Mesenchymal stem cell (in vitro differentiated cells and primary cell): ENCODE data around the gene SLC39A9.

Experiments
- DNase-seq: peaks from one replicate; pipeline ENCODE4 v3.0.0-alpha.2; 2013
- H2AFZ ChIP-seq: one replicate; pipeline ENCODE4 v1.6.1; 2013; ENCODE audit warnings: low read depth, mild to moderate bottlenecking, control low read depth, inconsistent platforms, low read length, moderate library complexity
- H2AK5ac ChIP-seq: 2 replicates; pipeline ENCODE4 v1.6.1; 2013; ENCODE audit warnings: low read length, moderate library complexity, mild to moderate bottlenecking, inconsistent platforms; ENCODE audit not compliant: severe bottlenecking
- H2BK120ac ChIP-seq: one replicate; pipeline ENCODE4 v1.6.1; 2013; ENCODE audit warnings: low read depth, mild to moderate bottlenecking, inconsistent platforms, low read length, moderate library complexity
- H2BK12ac ChIP-seq, 2 experiments: one replicate each; pipeline ENCODE4 v1.6.1; 2013; ENCODE audit warnings: inconsistent platforms in 2 of 2, low read length in 2 of 2, mild to moderate bottlenecking in 2 of 2, moderate library complexity in 2 of 2, control low read depth in 1 of 2
- H2BK15ac ChIP-seq: one replicate; pipeline ENCODE4 v1.6.1; 2013; ENCODE audit warnings: mild to moderate bottlenecking, low read depth, inconsistent platforms; ENCODE audit not compliant: poor library complexity, severe bottlenecking
- H2BK5ac ChIP-seq: 2 replicates; pipeline ENCODE4 v1.6.1; 2013; ENCODE audit warnings: low read depth, mild to moderate bottlenecking, low read length, control low read depth, inconsistent platforms; ENCODE audit not compliant: poor library complexity, severe bottlenecking
- H3K14ac ChIP-seq, 2 experiments: one replicate each; pipeline ENCODE4 v1.6.1; 2013; ENCODE audit warnings: inconsistent platforms in 2 of 2, low read length in 2 of 2, control low read depth in 1 of 2, mild to moderate bottlenecking in 1 of 2, moderate library complexity in 1 of 2
- H3K18ac ChIP-seq, 2 experiments: one replicate each; pipeline ENCODE4 v1.6.1; 2013; ENCODE audit warnings: inconsistent platforms in 2 of 2, low read length in 2 of 2, control low read depth in 1 of 2, low read depth in 1 of 2, mild to moderate bottlenecking in 1 of 2
- H3K23ac ChIP-seq, 2 experiments: one replicate each; pipeline ENCODE4 v1.6.1; 2013; ENCODE audit warnings: inconsistent platforms in 2 of 2, low read length in 2 of 2, mild to moderate bottlenecking in 2 of 2, moderate library complexity in 2 of 2, control low read depth in 1 of 2
- H3K27ac ChIP-seq: 2 replicates; pipeline ENCODE4 v1.5.1; 2013; ENCODE audit warnings: mild to moderate bottlenecking, moderate library complexity, low read length, control low read depth, inconsistent platforms; ENCODE audit not compliant: poor library complexity, severe bottlenecking
- H3K27me3 ChIP-seq, 2 experiments: 2 replicates each; pipeline versions ENCODE4 v1.6.1 to v1.7.0; 2013; ENCODE audit warnings: low read length in 2 of 2, mild to moderate bottlenecking in 2 of 2, moderate library complexity in 2 of 2, control low read depth in 1 of 2, inconsistent platforms in 1 of 2; ENCODE audit not compliant: control insufficient read depth in 1 of 2, insufficient read depth in 1 of 2
- H3K36me3 ChIP-seq, 2 experiments: 2 replicates each; pipeline versions ENCODE4 v1.6.1 to v1.7.0; 2013; ENCODE audit warnings: low read length in 2 of 2, control low read depth in 1 of 2, inconsistent platforms in 1 of 2, low read depth in 1 of 2, mild to moderate bottlenecking in 1 of 2; ENCODE audit not compliant: insufficient read depth in 2 of 2, control insufficient read depth in 1 of 2
- H3K4ac ChIP-seq, 2 experiments: one replicate each; pipeline ENCODE4 v1.6.1; 2013; ENCODE audit warnings: inconsistent platforms in 2 of 2, low read length in 2 of 2, mild to moderate bottlenecking in 2 of 2, moderate library complexity in 2 of 2, control low read depth in 1 of 2, low read depth in 1 of 2
- H3K4me1 ChIP-seq: 2 replicates; pipeline ENCODE4 v1.6.1; 2013; ENCODE audit warnings: low read depth, low read length, control low read depth; ENCODE audit not compliant: control insufficient read depth, insufficient read depth
- H3K4me2 ChIP-seq: 2 replicates; pipeline ENCODE4 v1.6.1; 2013; ENCODE audit warnings: low read length, mild to moderate bottlenecking, inconsistent platforms; ENCODE audit not compliant: poor library complexity, severe bottlenecking
- H3K4me3 ChIP-seq, 2 experiments: 2 replicates each; pipeline versions ENCODE4 v1.5.1 to v1.7.0; 2013; ENCODE audit warnings: low read length in 2 of 2, mild to moderate bottlenecking in 2 of 2, control low read depth in 1 of 2, low read depth in 1 of 2; ENCODE audit not compliant: insufficient read depth in 1 of 2
- H3K79me1 ChIP-seq: replicated peaks from 2 replicates; pipeline ENCODE4 v1.6.1; 2013; ENCODE audit warnings: mild to moderate bottlenecking, control low read depth, low read length, inconsistent platforms; ENCODE audit not compliant: poor library complexity, severe bottlenecking
- H3K9ac ChIP-seq: 2 replicates; pipeline ENCODE4 v1.7.0; 2013; ENCODE audit warnings: mild to moderate bottlenecking, low read length, moderate library complexity
- H3K9me3 ChIP-seq: 2 replicates; pipeline ENCODE4 v1.7.0; 2013; ENCODE audit warnings: mild to moderate bottlenecking, low read length; ENCODE audit not compliant: control insufficient read depth
- H4K8ac ChIP-seq: one replicate; pipeline ENCODE4 v1.6.1; 2013; ENCODE audit warnings: inconsistent platforms, mild to moderate bottlenecking, low read length, moderate library complexity
- H4K91ac ChIP-seq: one replicate; pipeline ENCODE4 v1.6.1; 2013; ENCODE audit warnings: mild to moderate bottlenecking, low read length, inconsistent platforms
- WGBS: methylation state at CpG from one replicate; pipeline ENCODE4 v1.1.7; 2013; ENCODE audit warnings: mixed read lengths; 5-methylcytosine and 5-hydroxymethylcytosine counted together

The SLC39A9 gene

DNA sequence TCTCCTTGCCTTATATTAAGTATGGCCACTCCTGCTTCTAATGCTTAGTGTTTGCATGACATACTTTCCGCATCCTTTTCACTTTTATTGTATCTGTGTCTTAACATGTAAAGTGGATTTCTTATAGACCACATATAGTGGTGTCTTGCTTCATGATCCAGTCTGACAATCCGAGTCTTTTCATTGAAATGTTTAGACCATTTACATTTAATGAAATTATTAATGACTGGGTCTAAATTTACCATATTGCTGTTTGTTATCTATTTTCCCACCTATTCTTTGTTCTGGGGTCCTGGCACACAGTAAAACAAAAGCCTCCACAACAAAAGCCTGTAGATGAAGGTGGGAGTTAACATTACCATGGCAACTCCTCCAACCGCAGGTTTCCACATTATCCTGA is 23.3 kb upstream of the SLC39A9 start:
- H3K27me3 ChIP-seq = no peaks in the 10 kb centered on the region
- peaks cover 10% of the 10 kb centered on the region for H3K79me1 ChIP-seq
- no peak overlapping the region for H4K91ac ChIP-seq
- no peak overlapping the region for H3K4ac ChIP-seq
- H2BK120ac ChIP-seq = no peak overlapping the region
- H3K4me2 ChIP-seq = no peak overlapping the region
- H2BK5ac ChIP-seq = no peak overlapping the region
- H3K18ac ChIP-seq = no peak overlapping the region
- no peak overlapping the region for H2BK12ac ChIP-seq
- H3K14ac ChIP-seq = no peak overlapping the region
- peaks cover 5% of the 10 kb centered on the region for H3K9me3 ChIP-seq
- no peak overlapping the region for H3K27ac ChIP-seq
- no peak overlapping the region for H2AK5ac ChIP-seq
- no peak overlapping the region for H4K8ac ChIP-seq
- no peak overlapping the region for H3K4me3 ChIP-seq
- no peak overlapping the region for H3K23ac ChIP-seq
- peaks cover 1% of the 10 kb centered on the region for H3K4me1 ChIP-seq
- no peak overlapping the region for H3K9ac ChIP-seq
- 100% methylated on average over 1 of the region's 3 CpGs for WGBS
- no peak for DNase-seq
- no peak overlapping the region for H2AFZ ChIP-seq
- H2BK15ac ChIP-seq = no peak overlapping the region
- peaks cover 6 to 58% of the 10 kb centered on the region in 2 experiments for H3K36me3 ChIP-seq

DNA sequence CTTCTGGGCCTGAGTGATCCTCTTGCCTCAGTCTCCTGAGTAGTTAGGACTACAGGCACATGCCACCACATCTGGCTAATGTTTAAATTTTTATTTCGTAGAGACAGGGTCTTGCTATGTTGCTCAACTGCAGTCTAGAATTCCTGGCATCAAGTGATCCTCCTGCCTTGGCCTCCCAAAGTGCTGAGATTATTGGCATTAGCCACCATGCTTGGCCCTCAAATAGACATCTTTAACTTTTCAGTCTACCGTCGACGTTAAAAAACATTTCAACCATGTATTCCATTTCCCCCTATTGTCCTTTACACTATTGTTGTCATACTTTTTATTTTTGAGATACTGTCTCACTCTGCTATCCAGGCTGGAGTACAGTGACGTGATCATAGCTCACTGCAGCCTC is 22.8 kb upstream of the SLC39A9 start:
- Histone ChIP-seq H3K23ac (no peak overlapping the region), H2BK15ac (no peak overlapping the region), H2BK12ac (no peak overlapping the region), H3K27me3 (no peaks in the 10 kb centered on the region), H3K14ac (no peak overlapping the region), H2BK120ac (no peak overlapping the region), H2AK5ac (no peak overlapping the region), H3K4me1 (peaks cover 1% of the 10 kb centered on the region), H3K18ac (no peak overlapping the region), H3K36me3 (peaks cover 9 to 64% of the 10 kb centered on the region in 2 experiments), H4K8ac (no peak overlapping the region), H2AFZ (no peak overlapping the region), H4K91ac (no peak overlapping the region), H3K4me3 (no peak overlapping the region), H3K9ac (no peak overlapping the region), H3K4me2 (no peak overlapping the region), H3K27ac (no peak overlapping the region), H3K9me3 (peaks cover 5% of the 10 kb centered on the region), H2BK5ac (no peak overlapping the region), H3K4ac (no peak overlapping the region), H3K79me1 (peaks cover 12% of the 10 kb centered on the region)
- DNase-seq = no peak
- 100% methylated on average over 5 of the region's 5 CpGs for WGBS

DNA sequence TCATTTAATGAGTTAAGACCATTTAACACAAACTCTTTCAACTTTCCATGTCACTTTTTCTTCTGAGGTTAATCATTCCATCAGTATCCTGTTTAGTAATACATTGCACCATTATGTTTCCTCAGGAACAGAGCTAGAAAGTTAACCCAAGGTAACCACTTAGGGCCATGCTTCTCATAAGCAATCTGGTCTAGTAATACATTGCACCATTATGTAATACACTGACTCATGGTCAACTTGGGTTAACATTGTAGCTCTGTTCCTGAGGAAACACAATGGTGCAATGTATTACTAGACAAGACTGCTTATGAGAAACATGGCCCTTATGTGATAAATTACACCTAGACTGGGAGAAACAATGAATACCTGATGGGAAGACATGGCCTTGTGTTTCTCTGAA is 22.1 kb upstream of the SLC39A9 start:
- Histone ChIP-seq H2AK5ac (no peak overlapping the region), H4K8ac (no peak overlapping the region), H3K4me1 (peaks cover 1% of the 10 kb centered on the region), H3K79me1 (peaks cover 13% of the 10 kb centered on the region), H2BK15ac (no peak overlapping the region), H2BK12ac (no peak overlapping the region), H2AFZ (no peak overlapping the region), H3K4me3 (no peak overlapping the region), H2BK120ac (no peak overlapping the region), H3K4ac (no peak overlapping the region), H2BK5ac (no peak overlapping the region), H3K27me3 (no peaks in the 10 kb centered on the region), H3K23ac (no peak overlapping the region), H4K91ac (no peak overlapping the region), H3K9ac (no peak overlapping the region), H3K18ac (no peak overlapping the region), H3K4me2 (no peak overlapping the region), H3K9me3 (peaks cover 5% of the 10 kb centered on the region), H3K36me3 (peaks cover 12 to 64% of the 10 kb centered on the region in 2 experiments), H3K14ac (no peak overlapping the region), H3K27ac (no peak overlapping the region)
- DNase-seq = peak; percentile 85

DNA sequence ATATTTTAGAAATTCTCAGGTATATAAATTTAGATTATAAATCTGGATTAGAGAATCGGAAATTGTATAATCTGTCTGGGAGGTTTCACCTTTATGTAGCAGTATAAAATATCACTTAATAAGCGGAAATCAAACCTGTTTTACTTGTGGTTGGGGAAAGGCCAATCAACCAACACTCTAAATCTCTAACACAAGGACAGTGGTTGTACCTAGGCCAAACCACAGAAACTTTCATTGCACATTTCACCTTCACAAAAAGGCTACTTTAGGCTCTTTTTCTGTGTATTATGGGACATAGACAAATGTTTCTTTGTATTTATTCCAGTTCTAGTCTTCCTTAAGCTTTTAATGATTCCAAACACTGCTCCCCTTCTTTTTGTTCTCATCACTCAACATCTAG is 20.2 kb upstream of the SLC39A9 start:
- Histone ChIP-seq H3K4ac (no peak overlapping the region), H3K4me2 (no peak overlapping the region), H3K4me3 (no peak overlapping the region), H2AFZ (no peak overlapping the region), H4K91ac (no peak overlapping the region), H3K79me1 (peaks cover 17% of the 10 kb centered on the region), H3K27me3 (no peaks in the 10 kb centered on the region), H3K9ac (no peak overlapping the region), H2AK5ac (no peak overlapping the region), H3K23ac (no peak overlapping the region), H2BK12ac (no peak overlapping the region), H2BK15ac (no peak overlapping the region), H3K14ac (no peak overlapping the region), H3K9me3 (peaks cover 5% of the 10 kb centered on the region), H2BK120ac (no peak overlapping the region), H3K4me1 (peaks cover 1% of the 10 kb centered on the region), H3K36me3 (peaks cover 12 to 74% of the 10 kb centered on the region in 2 experiments), H2BK5ac (no peak overlapping the region), H3K27ac (no peak overlapping the region), H3K18ac (no peak overlapping the region), H4K8ac (no peak overlapping the region)
- no peak for DNase-seq
- 100% methylated on average over 1 of the region's 2 CpGs for WGBS
